Liver (tissue), 9 donors: ENCODE results near the gene LRRC32. TPM values are rescaled to one million over a fixed set of nuclear protein-coding genes. Genes with fewer than 3 reads are reported as not detected.

Experiments used
- DNase-seq: peaks from one replicate; pipeline ENCODE4 v3.0.0-alpha.2; 2017; ENCODE audit warnings: low spot score
- H3K27ac ChIP-seq, 2 donors: one replicate each; pipeline ENCODE4 v1.7.0; 2013; ENCODE audit warnings: inconsistent platforms in 2 of 2, low read length in 2 of 2, control low read depth in 1 of 2, low read depth in 1 of 2, mild to moderate bottlenecking in 1 of 2
- H3K27me3 ChIP-seq, 4 donors: one replicate each; pipeline versions ENCODE4 v1.6.1 to v1.7.0; 2013; ENCODE audit warnings: low read length in 3 of 4, inconsistent platforms in 1 of 4, mild to moderate bottlenecking in 1 of 4, moderate library complexity in 1 of 4; ENCODE audit not compliant: control insufficient read depth in 4 of 4, insufficient read depth in 4 of 4
- H3K36me3 ChIP-seq, 4 donors: one replicate each; pipeline versions ENCODE4 v1.6.1 to v1.7.0; 2013; ENCODE audit warnings: low read length in 3 of 4, mild to moderate bottlenecking in 3 of 4, low read depth in 1 of 4, moderate library complexity in 1 of 4; ENCODE audit not compliant: control insufficient read depth in 4 of 4, insufficient read depth in 3 of 4
- H3K4me1 ChIP-seq, 4 donors: one replicate each; pipeline versions ENCODE4 v1.6.1 to v1.7.0; 2013; ENCODE audit warnings: low read length in 3 of 4, mild to moderate bottlenecking in 3 of 4, moderate library complexity in 1 of 4; ENCODE audit not compliant: control insufficient read depth in 4 of 4, insufficient read depth in 4 of 4
- H3K4me3 ChIP-seq, 3 donors: one replicate each; pipeline versions ENCODE4 v1.6.1 to v1.7.0; 2013; ENCODE audit warnings: low read length in 3 of 3, control low read depth in 1 of 3, low read depth in 1 of 3, mild to moderate bottlenecking in 1 of 3
- H3K9ac ChIP-seq, 2 donors: one replicate each; pipeline ENCODE4 v1.7.0; 2013; ENCODE audit warnings: low read length in 2 of 2, mild to moderate bottlenecking in 2 of 2, moderate library complexity in 2 of 2, control low read depth in 1 of 2, low read depth in 1 of 2
- H3K9me3 ChIP-seq, 4 donors: one replicate each; pipeline versions ENCODE4 v1.6.1 to v1.7.0; 2013; ENCODE audit warnings: low read length in 3 of 4; ENCODE audit not compliant: control insufficient read depth in 4 of 4
- EGR1 ChIP-seq, 2 donors: IDR thresholded peaks; 2 replicates each; pipeline ENCODE4 v1.6.1; 2016 to 2018; ENCODE audit warnings: antibody characterized with exemption in 2 of 2, low read depth in 2 of 2
- FOXA1 ChIP-seq: IDR thresholded peaks from 2 replicates; pipeline ENCODE4 v1.6.1; 2016; ENCODE audit warnings: antibody characterized with exemption
- FOXA2 ChIP-seq: IDR thresholded peaks from 2 replicates; pipeline ENCODE4 v1.6.1; 2016; ENCODE audit warnings: antibody characterized with exemption
- HNF4A ChIP-seq, 2 donors: conservative IDR thresholded peaks; 2 replicates each; pipeline ENCODE4 v1.6.1; 2016; ENCODE audit warnings: antibody characterized with exemption in 2 of 2, mild to moderate bottlenecking in 2 of 2
- HNF4G ChIP-seq: IDR thresholded peaks from 2 replicates; pipeline ENCODE4 v1.6.1; 2016; ENCODE audit warnings: antibody characterized with exemption
- JUND ChIP-seq, 2 donors: IDR thresholded peaks; 2 replicates each; pipeline ENCODE4 v1.6.1; 2016; ENCODE audit warnings: antibody characterized with exemption in 2 of 2
- NR2F2 ChIP-seq: IDR thresholded peaks from 2 replicates; pipeline ENCODE4 v1.6.1; 2016; ENCODE audit warnings: antibody characterized with exemption
- RAD21 ChIP-seq, 2 donors: IDR thresholded peaks; 2 replicates each; pipeline ENCODE4 v1.6.1; 2016; ENCODE audit warnings: antibody characterized with exemption in 2 of 2, mild to moderate bottlenecking in 2 of 2
- REST ChIP-seq: IDR thresholded peaks from 2 replicates; pipeline ENCODE4 v1.6.1; 2016; ENCODE audit warnings: antibody characterized with exemption, mild to moderate bottlenecking
- RXRA ChIP-seq, 2 donors: IDR thresholded peaks; 2 replicates each; pipeline ENCODE4 v1.6.1; 2017 to 2018; ENCODE audit warnings: antibody characterized with exemption in 2 of 2, mild to moderate bottlenecking in 1 of 2
- SP1 ChIP-seq: IDR thresholded peaks from 2 replicates; pipeline ENCODE4 v1.6.1; 2018; ENCODE audit warnings: antibody characterized with exemption, mild to moderate bottlenecking
- TAF1 ChIP-seq: conservative IDR thresholded peaks from 2 replicates; pipeline ENCODE4 v1.6.1; 2016; ENCODE audit warnings: antibody characterized with exemption, mild to moderate bottlenecking
- YY1 ChIP-seq: IDR thresholded peaks from 2 replicates; pipeline ENCODE4 v1.6.1; 2016; ENCODE audit warnings: antibody characterized with exemption, mild to moderate bottlenecking
- ZBTB33 ChIP-seq: IDR thresholded peaks from 2 replicates; pipeline ENCODE4 v1.6.1; 2016; ENCODE audit warnings: antibody characterized with exemption
- WGBS: extraction: QIAGEN DNeasy Blood & Tissue Kit; methylation state at CpG from one replicate; pipeline ENCODE4 v1.1.7; 2013; 5-methylcytosine and 5-hydroxymethylcytosine counted together
- polyA plus RNA-seq, 2 donors: library from polyadenylated mRNA; stranded (reverse) in 1 of 2; unstranded in 1 of 2; fragments of 200-250 nt in 1 of 2; fragments of >200 nt in 1 of 2; fragmentation: Nextera tagmentation in 1 of 2; extraction: Ambion mirVana in 1 of 2; gene quantifications; one replicate each; pipeline versions ENCODE4 v1.2.1 to v1.2.3, GENCODE V29; 2013 to 2015
- total RNA-seq, 2 donors: library from RNA; depleted of rRNA; stranded (reverse); fragments of >200 nt; gene quantifications; one replicate each; pipeline ENCODE4 v1.2.3, GENCODE V29; 2014
- TF ChIP-seq, protein P1 (sequence below): IDR thresholded peaks from 2 replicates; pipeline ENCODE4 v1.6.1; 2016; ENCODE audit warnings: antibody characterized with exemption
- TF ChIP-seq, protein P2 (sequence below): fragments of 150-350 bp; IDR thresholded peaks from 2 replicates; pipeline ENCODE4 v1.5.1; 2017; ENCODE audit warnings: improper control_type of control experiment, low read depth, low read length; ENCODE audit not compliant: missing input control
- TF ChIP-seq, protein P3 (sequence below): IDR thresholded peaks from 2 replicates; pipeline ENCODE4 v1.6.1; 2016; ENCODE audit warnings: antibody characterized with exemption
- donor health status: healthy.
- donor health status: healthy.
- donor health status: healthy.
- donor health status: healthy.
- donor health status: healthy.

Gene LRRC32
- total and polyA plus RNA-seq, 4 donors = 5.4 to 15.4 (median 9.3) TPM

DNA sequence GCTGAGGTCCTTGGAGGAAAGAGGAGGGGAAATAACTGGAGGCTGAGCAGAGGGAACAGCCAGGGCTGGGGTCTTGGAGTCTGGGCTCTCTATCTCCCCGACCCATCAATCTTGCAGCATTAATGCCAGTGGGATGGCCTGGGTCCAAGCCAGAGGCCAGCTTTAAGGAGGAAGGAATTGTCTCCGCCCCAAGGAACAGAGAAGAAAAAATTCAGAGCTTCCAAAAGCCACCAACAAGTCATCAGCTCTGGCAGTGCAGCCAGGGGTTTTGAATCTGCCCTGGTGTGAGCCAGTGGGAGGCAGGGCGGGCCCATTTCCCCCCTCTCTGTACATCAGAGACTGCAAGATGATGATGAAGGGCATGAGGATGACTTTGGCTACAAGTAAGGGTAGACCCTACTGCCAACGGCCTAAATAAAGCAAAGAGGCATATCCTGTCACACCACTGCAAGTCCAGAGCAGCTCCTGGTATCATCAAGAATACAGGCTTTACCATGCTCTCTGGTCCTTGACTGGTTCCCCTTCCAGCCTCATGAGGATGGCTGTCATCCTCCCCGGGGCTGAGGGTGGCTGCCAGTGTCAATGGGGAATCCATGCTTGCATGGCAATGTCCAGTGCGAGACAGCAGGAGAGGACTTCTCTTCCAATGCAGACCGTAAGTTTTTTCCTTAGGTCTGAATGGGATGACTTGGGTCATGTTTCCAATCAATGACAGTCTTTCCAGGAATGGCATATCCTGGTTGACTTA, 34.4 kb downstream of the LRRC32 start:
- TF ChIP-seq RXRA (IDR thresholded peaks at IDR 0.05) = no peak
- TF ChIP-seq, protein P1, sequence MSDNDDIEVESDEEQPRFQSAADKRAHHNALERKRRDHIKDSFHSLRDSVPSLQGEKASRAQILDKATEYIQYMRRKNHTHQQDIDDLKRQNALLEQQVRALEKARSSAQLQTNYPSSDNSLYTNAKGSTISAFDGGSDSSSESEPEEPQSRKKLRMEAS = no peak
- H3K27me3 ChIP-seq = no peaks in the 10 kb centered on the region
- 86% methylated on average over 7 of the region's 7 CpGs for WGBS
- H3K9ac ChIP-seq = no peak overlapping the region
- peak; percentile 14 for DNase-seq
- H3K27ac ChIP-seq = no peak overlapping the region
- no peaks in the 10 kb centered on the region for H3K36me3 ChIP-seq
- H3K4me3 ChIP-seq = no peak overlapping the region
- no peaks in the 10 kb centered on the region for H3K4me1 ChIP-seq
- H3K9me3 ChIP-seq = no peaks in the 10 kb centered on the region

DNA sequence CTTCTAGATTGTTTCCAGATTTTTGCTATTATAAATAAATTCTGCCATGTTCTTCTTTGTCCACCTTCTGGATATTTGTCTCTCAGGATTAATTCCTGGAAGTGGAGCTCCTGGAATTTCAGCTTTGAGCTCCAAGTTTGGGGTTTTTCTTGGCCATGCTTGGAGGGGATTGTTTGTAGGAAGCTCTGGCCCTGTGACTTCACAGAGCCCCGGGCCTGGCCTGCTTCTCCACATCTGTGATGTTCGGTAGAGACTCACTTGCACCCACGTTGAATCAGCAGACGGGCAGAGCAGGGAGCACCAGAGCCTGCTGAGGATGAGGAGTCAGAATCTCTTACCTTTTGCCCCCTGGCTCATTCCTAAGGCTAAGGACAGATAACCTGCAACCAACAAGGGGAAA, 35.7 kb downstream of the LRRC32 start:
- no peak overlapping the region for H3K4me3 ChIP-seq
- no peaks in the 10 kb centered on the region for H3K27me3 ChIP-seq
- no peak overlapping the region for H3K27ac ChIP-seq
- H3K9ac ChIP-seq = no peak overlapping the region
- TF ChIP-seq RXRA (IDR thresholded peaks at IDR 0.05) = no peak
- no peak for TF ChIP-seq JUND (IDR thresholded peaks at IDR 0.05)
- no peak for TF ChIP-seq ZBTB33
- H3K4me1 ChIP-seq = peaks cover 0 to 6% (median 0%) of the 10 kb centered on the region in 4 donors
- H3K9me3 ChIP-seq = no peaks in the 10 kb centered on the region
- 83% methylated on average over 4 of the region's 4 CpGs for WGBS
- no peaks in the 10 kb centered on the region for H3K36me3 ChIP-seq
- DNase-seq = no peak

GRCh38 chr11:76632492-76632891, 38.1 kb downstream of the LRRC32 start:
- Histone ChIP-seq H3K4me1 (peaks cover 0 to 8% (median 0%) of the 10 kb centered on the region in 4 donors), H3K27me3 (no peaks in the 10 kb centered on the region), H3K36me3 (no peaks in the 10 kb centered on the region), H3K4me3 (no peak overlapping the region), H3K9ac (no peak overlapping the region), H3K27ac (no peak overlapping the region), H3K9me3 (no peaks in the 10 kb centered on the region)
- 92% methylated on average over 2 of the region's 2 CpGs for WGBS
- no peak for DNase-seq
- TF ChIP-seq, protein P2, sequence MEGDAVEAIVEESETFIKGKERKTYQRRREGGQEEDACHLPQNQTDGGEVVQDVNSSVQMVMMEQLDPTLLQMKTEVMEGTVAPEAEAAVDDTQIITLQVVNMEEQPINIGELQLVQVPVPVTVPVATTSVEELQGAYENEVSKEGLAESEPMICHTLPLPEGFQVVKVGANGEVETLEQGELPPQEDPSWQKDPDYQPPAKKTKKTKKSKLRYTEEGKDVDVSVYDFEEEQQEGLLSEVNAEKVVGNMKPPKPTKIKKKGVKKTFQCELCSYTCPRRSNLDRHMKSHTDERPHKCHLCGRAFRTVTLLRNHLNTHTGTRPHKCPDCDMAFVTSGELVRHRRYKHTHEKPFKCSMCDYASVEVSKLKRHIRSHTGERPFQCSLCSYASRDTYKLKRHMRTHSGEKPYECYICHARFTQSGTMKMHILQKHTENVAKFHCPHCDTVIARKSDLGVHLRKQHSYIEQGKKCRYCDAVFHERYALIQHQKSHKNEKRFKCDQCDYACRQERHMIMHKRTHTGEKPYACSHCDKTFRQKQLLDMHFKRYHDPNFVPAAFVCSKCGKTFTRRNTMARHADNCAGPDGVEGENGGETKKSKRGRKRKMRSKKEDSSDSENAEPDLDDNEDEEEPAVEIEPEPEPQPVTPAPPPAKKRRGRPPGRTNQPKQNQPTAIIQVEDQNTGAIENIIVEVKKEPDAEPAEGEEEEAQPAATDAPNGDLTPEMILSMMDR = no peak
- TF ChIP-seq NR2F2 (no peak), RXRA (IDR thresholded peaks at IDR 0.05) (no peak), HNF4G (no peak), TAF1 (no peak), RAD21 (IDR thresholded peaks at IDR 0.05) (no peak), FOXA2 (no peak), REST (no peak), EGR1 (IDR thresholded peaks at IDR 0.05; ENCODE audit: low read depth in 2 of 2) (no peak), FOXA1 (no peak), ZBTB33 (no peak), JUND (IDR thresholded peaks at IDR 0.05) (no peak), HNF4A (conservative IDR thresholded peaks at IDR 0.05) (no peak), SP1 (no peak), YY1 (no peak)
- TF ChIP-seq, protein P3, sequence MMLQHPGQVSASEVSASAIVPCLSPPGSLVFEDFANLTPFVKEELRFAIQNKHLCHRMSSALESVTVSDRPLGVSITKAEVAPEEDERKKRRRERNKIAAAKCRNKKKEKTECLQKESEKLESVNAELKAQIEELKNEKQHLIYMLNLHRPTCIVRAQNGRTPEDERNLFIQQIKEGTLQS = no peak
- TF ChIP-seq, protein P1 = no peak
